Fibroblast of peridontal ligament (primary cell): Measurements from ENCODE around the gene WNT6.

Source experiments
- DNase-seq: peaks from one replicate; pipeline ENCODE4 v3.0.0-alpha.2; 2010; ENCODE audit errors: extremely low read depth

Gene WNT6

GRCh38 chr2:218857371-218858137 lies 2.1 kb upstream of the WNT6 start:
- DNase-seq: no peak

- no peak for DNase-seq
Observed at GRCh38 chr2:218858138-218858445, 1.5 kb upstream of the WNT6 start.

- DNase-seq: no peak
Observed at GRCh38 chr2:218858671-218859555, 692 bp upstream of the WNT6 start.

- no peak for DNase-seq
Observed at GRCh38 chr2:218859988-218860831, 605 bp downstream of the WNT6 start.

GRCh38 chr2:218860950-218861381 lies 1.4 kb downstream of the WNT6 start:
- DNase-seq: no peak

- DNase-seq: no peak
Observed at GRCh38 chr2:218861645-218862318, 2.2 kb downstream of the WNT6 start.

- DNase-seq: no peak
Observed at GRCh38 chr2:218863021-218863520, 3.5 kb downstream of the WNT6 start.

- DNase-seq: no peak
Observed at GRCh38 chr2:218865396-218865795, 5.8 kb downstream of the WNT6 start.

GRCh38 chr2:218865999-218866398 lies 6.4 kb downstream of the WNT6 start:
- DNase-seq: no peak

- DNase-seq: no peak
Observed at GRCh38 chr2:218867900-218868299, 8.3 kb downstream of the WNT6 start.

GRCh38 chr2:218869064-218869463 lies 9.5 kb downstream of the WNT6 start:
- DNase-seq: no peak

- DNase-seq: no peak
Observed at GRCh38 chr2:218870984-218871344, 11.4 kb downstream of the WNT6 start.

- no peak for DNase-seq
Observed at GRCh38 chr2:218871345-218872302, 12.0 kb downstream of the WNT6 start.

- DNase-seq: no peak
Observed at GRCh38 chr2:218872645-218873358, 13.2 kb downstream of the WNT6 start.

- DNase-seq: no peak
Observed at GRCh38 chr2:218873359-218874194, 14.0 kb downstream of the WNT6 start.

GRCh38 chr2:218875692-218876246 lies 16.2 kb downstream of the WNT6 start:
- no peak for DNase-seq

GRCh38 chr2:218876562-218877219 lies 17.1 kb downstream of the WNT6 start:
- peak; percentile 71 for DNase-seq

- no peak for DNase-seq
Observed at GRCh38 chr2:218877331-218877730, 17.7 kb downstream of the WNT6 start.
